GM19395 (cell line): ENCODE measurements around the gene TUT4.

Experiments
- ATAC-seq: cut with Tn5 transposase; IDR thresholded peaks from one replicate; pipeline ENCODE4 v1.9.1; 2021; ENCODE audit warnings: mild to moderate bottlenecking, moderate library complexity; ENCODE audit not compliant: unreplicated experiment

TUT4 gene

GRCh38 chr1:52416811-52417210, 136.1 kb downstream of the TUT4 start:
- ATAC-seq: no peak

- ATAC-seq: no peak
Observed at GRCh38 chr1:52414942-52415341, 137.9 kb downstream of the TUT4 start.

- no peak for ATAC-seq
Observed at GRCh38 chr1:52413410-52413989, 139.4 kb downstream of the TUT4 start.

- no peak for ATAC-seq
Observed at GRCh38 chr1:52404975-52405338, 147.9 kb downstream of the TUT4 start.

- peak; percentile 94 for ATAC-seq
Observed at GRCh38 chr1:52404116-52404974, 148.5 kb downstream of the TUT4 start, which contains the start of the genes ORC1 and PRPF38A. Gene ORC1, minus strand, starts transcription at chr1:52404423. Its CDS starts 2,200 bp downstream, at chr1:52402223. Gene PRPF38A, plus strand, starts transcription at chr1:52404602. Its CDS starts 148 bp downstream, at chr1:52404750.

- peak; percentile 47 for ATAC-seq
Observed at GRCh38 chr1:52403566-52404115, 149.3 kb downstream of the TUT4 start.

GRCh38 chr1:52402860-52403240, 150.0 kb downstream of the TUT4 start:
- no peak for ATAC-seq

- ATAC-seq: no peak
Observed at GRCh38 chr1:52400131-52400530, 152.8 kb downstream of the TUT4 start.

GRCh38 chr1:52399629-52400028, 153.3 kb downstream of the TUT4 start:
- no peak for ATAC-seq

GRCh38 chr1:52393174-52393573, 159.7 kb downstream of the TUT4 start:
- ATAC-seq: no peak

GRCh38 chr1:52386458-52386857, 166.4 kb downstream of the TUT4 start:
- ATAC-seq: no peak

- no peak for ATAC-seq
Observed at GRCh38 chr1:52385376-52385775, 167.5 kb downstream of the TUT4 start.
